ENCODE data around the gene TBL1X. TPM values are rescaled to one million over a fixed set of nuclear protein-coding genes. Genes with fewer than 3 reads are reported as not detected.
"Not testable (repeated sequence)": the region's sequence is repeated elsewhere in the genome, so short reads cannot be mapped to it uniquely, and the experiment has no call there.

Gene TBL1X
- total and polyA plus RNA-seq, 2 donors (not counting 3 experiments of a cell fraction or from before 2014, with no cell fraction given) = 8.7 to 25.3 TPM

GRCh38 chrX:9435086-9435485 lies 29.8 kb upstream of the TBL1X start:
- dilution Hi-C loops (cut with MboI; ENCODE audit: extremely low pct_ligation_motif_present, low sequenced_read_pairs); H3K4me3 ChIP-seq (replicated peaks in 1 of 3; ENCODE audit: insufficient read depth in 1 of 3, low read depth in 1 of 3, low read length in 3 of 3); H3K9me1 ChIP-seq (replicated peaks; ENCODE audit: control insufficient read depth, extremely low read depth, insufficient read depth, low read length); H4K20me1 ChIP-seq (replicated peaks; ENCODE audit: control insufficient read depth, extremely low read depth, insufficient read depth, low read length); H3K4me2 ChIP-seq (ENCODE audit: insufficient read depth, low read length); POLR2A ChIA-PET; H3K36me3 ChIP-seq (ENCODE audit: control insufficient read depth in 2 of 2, extremely low read depth in 1 of 2, insufficient read depth in 2 of 2, low read length in 2 of 2); H3K9ac ChIP-seq (replicated peaks; ENCODE audit: extremely low read depth, insufficient read depth, low read length); intact Hi-C loops (cut with micrococcal nuclease); H3K79me2 ChIP-seq (ENCODE audit: control insufficient read depth, insufficient read depth, low read length); H2AFZ ChIP-seq (ENCODE audit: low read depth, low read length); H3K27me3 ChIP-seq (ENCODE audit: control insufficient read depth in 2 of 2, insufficient read depth in 2 of 2, low read length in 2 of 2); H3K4me1 ChIP-seq (ENCODE audit: control insufficient read depth, extremely low read depth, insufficient read depth, low read length); BruUV-seq (replicated peaks); H3K9me3 ChIP-seq (replicated peaks; ENCODE audit: control insufficient read depth, insufficient read depth, low read length); H3K27ac ChIP-seq (ENCODE audit: insufficient read depth, low read depth, low read length); DNase-seq (ENCODE audit: low read depth, low spot score); FAIRE-seq; CTCF ChIA-PET: not testable (repeated sequence)

GRCh38 chrX:9436812-9437211 lies 28.0 kb upstream of the TBL1X start:
- Histone ChIP-seq H3K36me3 (ENCODE audit: control insufficient read depth in 2 of 2, extremely low read depth in 1 of 2, insufficient read depth in 2 of 2, low read length in 2 of 2) (no peaks in the 10 kb centered on the region), H4K20me1 (replicated peaks; ENCODE audit: control insufficient read depth, extremely low read depth, insufficient read depth, low read length) (no peaks in the 10 kb centered on the region), H2AFZ (ENCODE audit: low read depth, low read length) (no peak overlapping the region), H3K27me3 (ENCODE audit: control insufficient read depth in 2 of 2, insufficient read depth in 2 of 2, low read length in 2 of 2) (no peaks in the 10 kb centered on the region), H3K4me3 (replicated peaks in 1 of 3; ENCODE audit: insufficient read depth in 1 of 3, low read depth in 1 of 3, low read length in 3 of 3) (no peak overlapping the region), H3K9ac (replicated peaks; ENCODE audit: extremely low read depth, insufficient read depth, low read length) (no peak overlapping the region), H3K9me1 (replicated peaks; ENCODE audit: control insufficient read depth, extremely low read depth, insufficient read depth, low read length) (no peaks in the 10 kb centered on the region), H3K4me1 (ENCODE audit: control insufficient read depth, extremely low read depth, insufficient read depth, low read length) (no peaks in the 10 kb centered on the region), H3K27ac (ENCODE audit: insufficient read depth, low read depth, low read length) (no peak overlapping the region), H3K4me2 (ENCODE audit: insufficient read depth, low read length) (no peak overlapping the region), H3K79me2 (ENCODE audit: control insufficient read depth, insufficient read depth, low read length) (no peaks in the 10 kb centered on the region), H3K9me3 (replicated peaks; ENCODE audit: control insufficient read depth, insufficient read depth, low read length) (no peaks in the 10 kb centered on the region)
- FAIRE-seq (no peak), DNase-seq (ENCODE audit: low read depth, low spot score) (no peak)
- intact Hi-C loops (cut with micrococcal nuclease) (no loop called here), dilution Hi-C loops (cut with MboI; ENCODE audit: extremely low pct_ligation_motif_present, low sequenced_read_pairs) (no loop called here)
- ChIA-PET POLR2A (no interaction called here), CTCF (no interaction called here)
- BruUV-seq (replicated peaks) = no TSS peak
- TF ChIP-seq POLR2A (IDR thresholded peaks at IDR 0.05; ENCODE audit: low read depth, low read length) (no peak), FOS (IDR thresholded peaks at IDR 0.05; ENCODE audit: borderline replicate concordance, insufficient read depth, low read length) (no peak), JUN (IDR thresholded peaks at IDR 0.05; ENCODE audit: borderline replicate concordance, insufficient read depth, insufficient read length, low read depth) (no peak), MYC (IDR thresholded peaks at IDR 0.05; ENCODE audit: low read depth, low read length) (no peak), GATA2 (IDR thresholded peaks at IDR 0.05; ENCODE audit: insufficient read depth, insufficient read length, low read depth, low read length) (no peak), EZH2 (IDR thresholded peaks at IDR 0.05; ENCODE audit: borderline replicate concordance, low read depth, low read length, severe bottlenecking) (no peak), CTCF (IDR thresholded peaks at IDR 0.05; ENCODE audit: extremely low read depth in 1 of 2, insufficient read depth in 1 of 2, low read depth in 1 of 2, low read length in 2 of 2) (no peak), POLR2AphosphoS5 (IDR thresholded peaks at IDR 0.05; ENCODE audit: insufficient read depth, low read depth, low read length) (no peak), MAX (IDR thresholded peaks at IDR 0.05; ENCODE audit: insufficient read depth, insufficient read length) (no peak)

All from endothelial cell of umbilical vein (primary cell).